ENCODE results near the gene CCDC15.
"Not testable (repeated sequence)": the region's sequence is repeated elsewhere in the genome, so short reads cannot be mapped to it uniquely, and the experiment has no call there.

Gene CCDC15

DNA sequence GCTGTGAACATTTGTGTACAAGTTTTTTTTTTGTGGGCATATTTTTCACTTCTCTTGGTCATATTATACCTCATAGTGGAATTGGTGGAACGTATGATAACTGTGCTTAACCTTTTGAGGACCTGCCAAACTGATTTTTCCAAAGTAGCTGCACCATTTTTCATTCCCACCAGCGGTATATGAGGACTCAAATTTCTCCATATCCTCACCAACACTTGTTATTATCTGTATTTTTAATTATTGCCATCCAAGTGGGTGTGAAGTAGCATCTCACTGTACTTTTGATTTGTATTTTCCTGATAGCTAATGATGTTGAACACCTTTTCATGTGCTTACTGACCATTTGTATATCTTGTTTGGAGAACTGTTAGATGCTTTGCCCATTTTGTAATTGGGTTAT, 47.8 kb downstream of the CCDC15 start:
- DNase-seq, result no peak

DNA sequence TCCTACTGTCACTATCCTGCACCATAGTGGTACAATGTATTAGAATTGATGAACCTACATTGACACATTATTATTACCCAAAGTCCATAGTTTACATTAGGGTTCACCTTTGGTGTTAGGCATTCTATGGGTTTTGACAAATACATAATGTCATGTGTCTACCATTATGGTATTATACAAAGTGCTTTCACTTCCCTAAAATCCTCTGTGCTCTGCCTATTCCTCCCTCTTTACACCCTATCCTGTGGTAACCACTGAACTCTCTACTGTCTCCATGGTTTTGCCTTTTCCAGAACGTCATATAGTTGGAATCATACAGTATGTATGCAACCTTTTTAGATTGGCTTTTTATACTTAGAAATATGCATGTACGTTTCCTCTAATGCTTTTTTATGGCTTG, 51.5 kb downstream of the CCDC15 start:
- no peak for DNase-seq

DNA sequence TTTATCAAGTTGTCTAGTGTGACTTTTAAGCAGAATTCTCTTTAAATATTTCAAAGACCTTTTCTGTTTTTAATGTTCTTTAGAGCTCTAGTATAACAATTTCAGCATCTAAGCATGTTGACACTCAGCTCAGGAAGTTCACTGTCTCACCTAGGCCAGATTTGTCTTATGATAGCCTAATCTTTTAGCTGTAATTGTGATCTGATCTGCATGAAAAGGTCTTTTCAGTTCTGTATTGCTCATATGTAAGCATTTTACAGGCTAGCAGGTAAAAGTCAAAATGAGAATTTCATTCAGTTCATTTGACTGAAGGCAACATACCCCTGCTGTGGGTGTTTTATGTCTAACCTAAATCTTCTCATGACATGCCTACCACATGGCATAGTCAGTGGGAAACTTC, 62.4 kb downstream of the CCDC15 start:
- no peak for DNase-seq

DNA sequence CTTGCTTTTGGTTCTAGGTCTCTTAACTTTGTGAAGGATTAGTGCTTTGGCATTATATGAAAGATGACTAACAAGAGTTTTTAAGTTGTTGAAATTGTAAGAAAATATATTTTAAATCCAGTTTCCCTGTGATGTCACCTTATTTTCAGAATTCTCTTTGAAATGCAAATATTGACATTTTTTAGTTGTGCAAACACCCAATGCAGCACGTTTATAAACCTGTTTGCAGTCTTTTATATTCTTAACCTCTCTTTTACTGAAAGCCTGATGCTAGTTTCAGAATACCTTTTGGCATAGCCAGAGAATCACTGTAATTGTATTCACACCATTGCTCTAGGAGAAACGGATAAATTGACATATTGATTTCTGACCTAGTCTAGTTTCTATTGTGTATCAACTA, 66.3 kb downstream of the CCDC15 start:
- no peak for DNase-seq

DNA sequence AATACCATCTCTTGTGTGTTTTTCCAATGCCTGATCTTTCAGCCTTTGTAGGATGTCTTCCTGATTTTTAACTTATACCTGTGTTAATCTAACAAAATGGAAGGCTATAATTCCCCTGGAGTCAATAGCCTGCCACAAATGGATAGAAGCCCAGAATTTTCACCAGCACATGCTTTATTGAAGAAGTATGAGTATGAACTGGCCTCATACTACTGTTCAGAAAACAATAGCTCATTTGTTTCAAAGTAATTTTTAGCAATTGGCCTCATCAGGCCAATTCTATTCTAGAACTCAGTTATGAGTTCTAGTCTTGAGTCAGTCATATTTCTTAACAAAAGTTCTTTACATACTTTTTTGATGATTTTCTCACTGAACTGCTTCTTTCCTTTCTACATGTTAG, 68.5 kb downstream of the CCDC15 start:
- DNase-seq, result no peak

DNA sequence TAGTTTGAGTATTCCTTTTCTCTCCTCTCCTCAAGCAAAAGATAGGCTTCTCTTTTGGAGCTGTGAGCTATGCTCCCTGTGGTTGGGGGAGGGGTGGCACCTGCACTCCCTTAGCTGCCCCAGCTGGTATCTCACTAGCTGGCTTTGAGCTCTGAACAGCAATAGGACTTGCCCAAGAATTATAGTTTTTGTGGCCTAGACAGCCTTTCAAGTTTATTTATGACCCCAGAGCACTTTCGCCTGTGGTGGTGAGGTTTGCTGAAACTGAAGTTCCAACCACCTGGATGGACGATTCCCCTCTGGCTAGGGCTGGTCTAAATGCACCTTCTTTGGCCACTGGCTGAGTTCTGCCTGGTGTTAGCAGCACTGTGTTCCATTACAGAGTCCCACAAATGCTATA, 72.0 kb downstream of the CCDC15 start:
- no peak for DNase-seq

DNA sequence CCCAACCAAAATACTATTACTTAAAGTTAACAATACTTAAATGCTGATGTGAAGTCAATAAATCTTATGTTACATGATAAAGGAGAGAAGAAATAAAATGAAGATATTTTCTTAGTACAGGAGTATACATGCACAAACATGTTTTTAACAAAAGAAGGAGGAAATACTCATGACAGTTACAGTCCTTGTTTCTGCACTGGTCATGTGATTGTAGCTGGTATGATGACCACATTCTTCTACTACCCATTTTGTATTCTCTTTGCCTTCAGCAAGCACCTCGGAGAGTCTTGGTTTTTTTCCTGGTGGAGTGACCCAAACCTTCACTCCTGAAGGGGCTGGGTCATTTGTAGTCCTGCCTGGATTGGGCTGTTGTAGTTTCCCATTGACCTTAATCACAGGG, 75.4 kb downstream of the CCDC15 start:
- not testable (repeated sequence) for DNase-seq

DNA sequence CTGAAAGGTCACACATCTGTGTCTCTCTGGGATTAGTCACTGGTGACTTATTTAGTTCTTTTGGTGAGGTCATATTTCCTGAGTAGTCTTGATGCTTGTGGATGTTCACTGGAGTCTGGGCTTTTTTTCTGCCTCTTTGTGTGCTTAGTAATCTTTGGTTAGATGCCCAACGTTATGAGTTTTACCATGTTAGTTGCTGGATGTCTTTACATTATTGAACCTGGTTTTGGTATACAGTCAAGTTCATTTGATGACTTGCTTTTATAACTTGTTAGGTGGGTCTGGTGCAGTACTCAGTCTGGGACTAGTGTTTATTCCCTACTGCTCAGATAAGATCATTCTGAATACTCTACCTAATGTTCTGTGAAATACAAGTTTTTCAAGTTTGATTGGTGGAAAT, 82.9 kb downstream of the CCDC15 start:
- no peak for DNase-seq

DNA sequence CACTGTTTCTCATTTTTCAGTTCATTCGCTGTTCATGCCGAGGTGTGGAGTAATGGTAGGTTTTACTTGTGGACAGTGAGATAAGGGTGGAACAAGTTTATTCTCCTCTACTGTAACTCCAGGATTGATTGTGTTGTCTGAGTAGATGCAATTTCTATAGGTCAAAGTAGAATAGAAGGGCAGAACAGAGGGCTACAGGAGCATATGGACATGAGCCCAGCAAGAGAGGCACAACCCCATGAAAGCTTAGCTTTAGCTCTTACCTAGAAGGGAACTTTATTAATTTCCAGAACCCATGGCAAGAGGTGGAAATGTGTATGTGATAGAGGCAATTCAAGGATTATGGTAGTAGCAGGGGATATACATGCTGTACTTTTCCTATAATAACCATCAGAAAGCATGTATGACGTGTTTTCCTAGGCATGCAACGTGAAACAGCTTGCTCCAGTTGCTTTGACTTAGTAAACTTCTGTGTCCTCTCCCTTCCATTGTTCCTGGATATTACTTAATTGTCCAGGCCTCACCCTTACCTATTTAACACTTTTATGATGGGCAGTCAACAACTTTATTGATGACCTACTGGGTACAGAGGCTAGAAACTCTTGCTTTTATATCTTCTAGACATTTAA, 95.3 kb downstream of the CCDC15 start:
- DNase-seq, result no peak

DNA sequence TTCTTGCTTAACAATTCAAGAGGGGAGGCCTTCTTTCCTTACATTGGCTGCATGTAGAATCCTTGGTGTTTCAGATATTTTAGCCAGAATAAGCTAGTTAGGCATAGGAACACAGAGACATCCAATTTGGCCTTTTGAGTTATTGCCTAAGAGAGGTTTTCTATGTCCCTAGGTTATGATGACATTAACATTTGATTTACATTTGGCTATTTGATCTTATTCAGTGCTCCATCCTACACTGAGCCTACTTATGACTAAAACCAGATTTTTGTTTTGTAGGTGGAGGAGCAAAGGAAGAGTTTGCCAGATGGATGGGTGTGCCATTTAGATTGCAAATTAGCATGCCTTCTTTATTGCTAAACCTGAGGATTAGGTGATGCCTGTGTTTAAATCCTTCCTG, 98.0 kb downstream of the CCDC15 start:
- DNase-seq, result no peak

DNA sequence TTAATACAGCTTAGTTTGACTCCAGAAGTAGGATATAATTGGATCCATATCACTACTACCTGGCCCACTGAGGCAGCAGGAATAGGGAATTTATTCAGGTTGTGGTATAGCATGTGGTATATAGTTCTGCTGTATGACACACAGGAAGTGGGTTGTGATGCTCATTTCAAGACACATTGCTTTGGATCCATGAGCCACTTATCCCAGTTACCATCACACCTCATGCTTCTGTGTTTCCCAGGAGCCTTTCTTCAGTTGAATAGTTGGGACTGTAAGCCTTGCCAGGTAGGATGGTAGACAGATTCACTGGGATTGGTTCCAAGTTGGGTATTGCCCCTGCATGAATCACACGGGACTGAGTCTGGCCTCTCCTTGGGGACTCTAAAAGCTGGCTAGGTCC, 99.2 kb downstream of the CCDC15 start:
- DNase-seq, result no peak

DNA sequence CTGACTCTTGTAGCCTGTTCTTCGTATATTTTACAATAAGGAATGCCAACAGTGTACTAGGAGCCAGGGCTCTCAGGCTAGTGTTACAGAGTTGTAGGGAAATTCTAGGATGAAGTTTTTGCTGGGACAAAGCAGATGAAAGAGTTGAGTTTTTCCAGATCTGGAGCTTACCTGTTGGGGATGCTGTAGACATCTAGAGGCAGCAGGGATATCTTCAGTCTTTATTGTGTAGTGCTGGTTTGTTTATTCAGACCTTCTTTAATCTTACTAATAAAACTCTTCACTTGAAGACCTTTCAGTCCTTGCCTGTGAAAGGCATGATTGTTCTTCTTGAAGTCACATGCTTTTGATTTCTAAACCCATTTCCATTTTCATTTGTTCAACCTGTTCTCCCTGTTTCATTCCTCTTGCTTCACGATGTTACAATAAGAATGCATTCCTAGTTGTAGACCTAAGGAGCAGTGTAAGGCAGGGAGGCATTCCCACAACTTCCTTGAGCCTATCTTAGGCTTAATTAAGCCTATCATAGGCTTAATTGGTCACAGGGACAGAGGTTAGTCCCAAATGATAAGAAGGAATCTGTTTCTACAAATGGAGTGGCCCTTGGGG, 101.2 kb downstream of the CCDC15 start:
- DNase-seq, result no peak

DNA sequence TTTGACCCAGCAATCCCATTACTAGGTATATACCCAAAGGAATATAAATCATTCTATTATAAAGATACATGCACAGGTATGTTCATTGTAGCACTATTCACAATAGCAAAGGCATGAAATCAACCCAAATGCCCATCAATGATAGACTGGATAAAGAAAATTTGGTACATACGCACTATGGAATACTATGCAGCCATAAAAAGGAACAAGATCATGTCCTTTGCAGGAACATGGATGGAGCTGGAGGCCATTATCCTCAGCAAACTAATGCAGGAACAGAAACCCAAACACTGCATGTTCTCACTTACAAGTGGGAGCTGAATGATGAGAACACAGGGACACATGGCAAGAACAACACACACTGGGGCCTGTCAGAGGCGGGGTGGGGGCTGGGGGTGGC, 102.1 kb downstream of the CCDC15 start:
- not testable (repeated sequence) for DNase-seq

DNA sequence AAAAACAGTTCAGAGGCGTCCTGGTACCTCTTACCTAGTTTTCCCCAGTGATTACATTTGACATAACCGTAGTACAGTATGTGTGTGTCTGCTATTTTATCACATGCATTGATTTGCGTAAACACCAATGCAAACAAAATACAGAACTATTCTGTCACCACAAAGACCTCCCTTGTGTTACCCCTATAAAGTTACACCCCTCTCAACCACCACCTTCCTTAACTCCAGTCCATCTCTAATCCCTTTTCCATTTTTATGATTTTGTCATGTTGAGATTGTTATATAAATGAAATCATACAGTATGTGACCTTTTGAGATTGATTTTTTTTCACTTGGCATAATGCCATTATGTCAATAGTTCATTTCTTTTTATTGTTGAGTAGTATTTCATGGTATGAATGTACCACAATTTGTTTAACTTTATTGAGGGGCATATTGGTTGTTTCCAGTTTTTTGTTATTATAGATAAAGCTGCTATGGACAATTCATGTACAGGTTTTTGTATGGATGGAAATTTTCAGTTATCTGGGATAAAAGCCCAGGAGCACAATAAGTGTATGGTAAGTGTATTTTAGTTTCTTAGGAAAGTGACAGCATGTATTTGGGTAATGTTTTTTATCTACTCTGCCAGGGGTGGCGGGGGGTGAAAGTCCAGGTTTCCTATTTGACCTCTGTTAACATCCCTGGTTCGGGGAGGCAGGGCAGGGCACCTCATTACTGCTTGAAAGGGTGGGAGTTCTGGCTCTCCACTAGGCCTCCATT, 103.1 kb downstream of the CCDC15 start:
- DNase-seq, result no peak

DNA sequence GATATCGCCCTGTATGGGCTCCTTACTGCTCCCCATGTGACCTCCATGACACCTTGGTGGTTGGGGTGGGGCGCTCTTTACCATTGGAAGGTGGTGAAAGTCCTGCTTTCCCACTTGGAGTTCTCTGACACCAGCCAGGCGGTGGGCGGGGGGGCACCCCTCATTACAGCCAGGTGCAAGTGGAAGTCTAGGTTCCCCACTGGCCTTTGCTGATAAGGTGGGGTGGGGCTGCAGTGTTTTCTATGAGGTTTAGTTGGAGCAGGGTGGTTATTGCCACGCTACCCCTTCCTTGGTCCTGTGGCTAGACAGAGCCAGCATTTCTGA, 103.7 kb downstream of the CCDC15 start:
- no peak for DNase-seq

DNA sequence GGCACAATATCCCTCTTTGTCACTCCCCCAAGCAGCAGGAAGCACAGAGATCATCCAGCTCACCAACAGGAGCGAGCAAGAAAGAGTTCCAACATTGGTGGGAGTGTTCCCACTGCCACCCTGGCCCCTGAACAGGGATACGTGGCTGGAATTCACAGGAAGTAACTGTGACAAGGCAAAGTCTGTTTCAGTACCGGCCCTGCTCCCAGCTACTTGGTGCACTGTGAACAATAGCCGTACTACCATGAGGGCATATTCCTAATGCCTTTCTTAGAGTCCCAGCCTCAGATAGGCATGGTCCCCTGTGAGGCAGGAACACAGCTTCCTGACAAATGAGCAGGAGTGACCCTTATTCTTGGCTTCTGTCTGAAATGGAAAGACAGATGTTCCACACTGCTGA, 107.3 kb downstream of the CCDC15 start:
- no peak for DNase-seq

DNA sequence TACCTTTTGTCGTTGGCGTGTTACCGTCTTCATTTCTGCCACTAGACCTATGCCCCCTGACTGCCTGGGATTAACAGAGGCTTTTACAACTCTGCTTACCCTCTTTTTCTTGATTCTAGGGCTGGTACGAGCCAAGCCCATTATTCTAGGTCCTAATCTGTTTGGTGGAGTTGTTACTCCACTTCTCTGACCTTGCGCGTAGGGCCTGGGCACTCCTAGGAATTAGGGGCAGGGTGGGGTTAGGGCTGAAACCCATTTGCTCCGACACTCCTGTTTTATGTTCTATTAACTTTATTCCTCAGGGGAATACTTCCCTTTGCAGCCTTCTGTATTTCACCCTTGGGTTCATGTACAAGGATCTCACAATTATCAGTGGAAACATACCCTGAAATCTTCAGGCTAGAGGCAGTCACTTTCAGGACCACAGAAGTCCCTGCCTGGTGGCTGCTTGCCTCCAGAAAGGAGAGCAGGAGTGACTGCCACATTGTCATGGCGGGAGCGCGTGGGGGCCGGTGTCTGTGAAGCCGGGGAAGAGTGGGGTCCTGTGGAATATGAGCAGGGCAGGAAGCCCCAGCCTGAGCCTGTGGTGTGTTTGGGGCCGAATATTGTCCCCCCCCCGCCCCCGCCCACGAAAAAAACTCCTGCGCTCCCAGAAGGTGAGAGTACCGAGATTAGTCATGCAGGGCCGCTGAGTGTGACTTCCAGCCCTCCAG, 108.4 kb downstream of the CCDC15 start:
- DNase-seq, result no peak

DNA sequence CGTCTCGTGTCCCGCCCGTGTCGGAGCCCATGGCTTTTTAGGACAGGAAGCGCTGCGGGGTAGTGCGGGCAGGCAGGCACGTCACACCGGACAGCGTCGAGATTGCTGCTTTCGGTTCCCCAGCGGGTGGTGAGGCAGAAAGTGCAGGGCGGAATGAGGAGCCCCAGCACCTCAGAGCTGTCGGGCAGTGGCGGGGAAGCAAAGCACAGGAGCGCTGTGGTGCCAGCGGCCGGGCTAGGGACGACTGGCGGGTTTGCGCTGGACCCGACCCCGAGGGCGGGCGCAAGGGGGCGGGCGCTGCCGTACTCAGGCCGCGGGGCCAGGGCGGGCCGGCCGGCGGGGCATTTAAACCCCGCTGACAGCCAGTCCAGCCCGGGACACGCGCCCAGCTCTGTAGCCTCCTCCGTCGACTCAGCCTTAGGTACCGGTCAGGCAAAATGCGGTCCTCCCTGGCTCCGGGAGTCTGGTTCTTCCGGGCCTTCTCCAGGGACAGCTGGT, 109.0 kb downstream of the CCDC15 start, which contains the start of gene SLC37A2:
Gene SLC37A2, plus strand, starts transcription at position 375 of the 498 bp plus-strand sequence. Its CDS starts 63 bp downstream, at position 438.
- DNase-seq, result no peak

DNA sequence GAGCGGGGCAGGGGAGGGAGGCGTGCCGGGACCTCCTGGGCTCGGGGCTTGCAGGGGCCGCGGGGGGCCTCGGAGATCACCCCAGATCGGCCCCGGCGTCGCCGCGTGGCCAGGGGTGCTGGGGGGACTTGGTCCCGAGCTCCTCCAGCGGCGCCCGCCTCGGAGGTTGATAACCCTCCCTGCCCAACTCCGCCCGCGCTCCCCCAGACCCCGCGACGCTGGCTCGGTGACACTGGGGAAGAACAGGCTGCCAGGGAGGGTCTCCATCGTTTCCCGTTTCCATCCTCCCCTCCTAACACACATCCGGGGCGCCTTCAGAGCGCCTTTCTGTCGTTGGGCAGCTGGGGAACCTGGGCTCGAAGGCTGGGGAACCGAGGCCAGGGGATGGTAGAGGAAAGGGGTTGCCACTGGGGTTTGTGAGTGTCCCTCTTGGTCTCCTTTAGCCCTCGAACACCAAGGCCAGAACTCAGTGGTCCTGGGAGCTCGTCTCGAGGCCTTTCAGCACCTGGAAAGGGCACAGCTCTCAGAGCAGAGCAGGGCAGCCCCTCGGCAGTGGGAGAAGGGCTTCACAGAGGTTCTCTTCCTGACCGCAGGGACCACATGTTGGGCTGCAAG, 109.5 kb downstream of the CCDC15 start:
- no peak for DNase-seq

DNA sequence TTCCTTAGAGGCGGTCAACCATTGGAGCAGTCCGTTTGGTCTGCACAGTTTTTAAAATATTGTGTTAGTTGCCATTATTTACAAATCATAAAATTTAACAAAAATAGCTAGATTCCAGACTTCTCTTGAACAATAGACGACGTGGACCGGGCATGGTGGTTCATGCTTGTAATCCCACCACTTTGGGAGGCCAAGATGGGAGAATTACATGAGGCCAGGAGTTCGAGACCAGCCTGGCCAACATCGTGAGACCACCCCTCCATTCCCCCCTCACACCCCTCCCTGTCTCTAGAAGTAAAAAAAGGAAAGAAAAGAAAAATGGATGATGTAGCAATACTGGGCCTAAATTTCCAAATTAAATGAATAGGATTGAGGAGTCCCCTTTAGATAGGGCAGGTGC, 110.1 kb downstream of the CCDC15 start:
- no peak for DNase-seq

DNA sequence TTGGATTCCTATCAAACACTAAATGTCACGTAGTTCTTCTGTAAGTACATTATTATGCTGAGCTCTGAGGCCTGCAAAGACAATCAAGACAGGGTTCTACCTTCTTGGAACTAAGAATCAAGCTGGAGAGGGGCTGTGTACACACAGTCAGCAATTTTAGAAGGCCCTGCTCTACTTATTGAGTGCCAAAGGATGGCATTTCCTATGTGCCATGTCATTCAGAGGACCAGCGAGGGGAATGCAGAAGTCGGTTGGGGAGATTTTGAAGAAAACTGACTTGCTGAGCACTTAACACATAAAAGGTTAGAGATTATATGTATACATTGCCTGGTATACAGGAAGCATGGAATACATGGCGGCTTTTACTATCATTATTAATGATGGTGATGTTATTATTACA, 114.4 kb downstream of the CCDC15 start:
- DNase-seq, result no peak

DNA sequence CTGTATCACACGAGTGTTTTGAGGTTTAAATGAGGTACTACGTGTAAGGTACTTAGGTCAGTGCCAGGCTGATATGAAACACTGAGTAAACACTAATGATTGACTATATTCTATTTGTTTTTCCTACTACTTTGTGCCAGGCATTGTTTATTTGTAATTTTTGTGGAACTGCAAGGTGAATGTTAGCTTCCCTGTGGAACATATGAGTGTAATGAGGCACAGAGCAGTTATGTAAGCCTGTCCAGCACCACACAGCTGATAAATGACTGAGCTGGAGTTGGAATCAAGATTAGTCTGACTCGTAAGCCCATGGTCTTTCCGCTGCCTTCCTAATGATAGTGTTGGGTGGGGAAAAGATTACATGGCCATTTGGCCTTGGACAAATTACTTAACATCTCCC, 115.0 kb downstream of the CCDC15 start:
- DNase-seq, result no peak

DNA sequence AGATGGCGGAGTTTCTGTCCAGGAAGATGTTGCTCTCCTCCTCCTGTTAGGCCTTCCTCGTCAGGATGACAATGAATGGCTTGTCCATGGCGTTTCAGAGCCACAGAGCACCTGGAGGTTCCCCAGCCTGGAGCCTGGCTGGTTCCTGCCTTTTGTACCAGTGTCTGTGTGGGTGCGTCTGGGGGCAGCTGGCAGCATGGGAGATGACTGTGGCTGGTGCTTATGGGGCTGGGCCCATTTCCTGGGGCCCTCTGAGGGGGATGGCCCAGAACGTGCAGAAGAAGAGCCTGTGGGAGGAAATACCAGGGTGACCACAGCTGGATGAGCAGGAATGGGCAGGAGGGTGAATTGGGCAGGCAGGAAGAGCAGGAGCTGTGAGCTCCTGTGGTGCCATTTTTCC, 115.8 kb downstream of the CCDC15 start:
- no peak for DNase-seq

Data from activated naive CD4-positive, alpha-beta T cell (primary cell).